Middle frontal gyrus (tissue), 1 donor: ENCODE results near the gene WDFY4.

Experiments used
- DNase-seq: peaks from one replicate; pipeline ENCODE4 v3.0.0-alpha.2; 2015; ENCODE audit warnings: low spot score; ENCODE audit errors: extremely low spot score

Gene WDFY4

DNA sequence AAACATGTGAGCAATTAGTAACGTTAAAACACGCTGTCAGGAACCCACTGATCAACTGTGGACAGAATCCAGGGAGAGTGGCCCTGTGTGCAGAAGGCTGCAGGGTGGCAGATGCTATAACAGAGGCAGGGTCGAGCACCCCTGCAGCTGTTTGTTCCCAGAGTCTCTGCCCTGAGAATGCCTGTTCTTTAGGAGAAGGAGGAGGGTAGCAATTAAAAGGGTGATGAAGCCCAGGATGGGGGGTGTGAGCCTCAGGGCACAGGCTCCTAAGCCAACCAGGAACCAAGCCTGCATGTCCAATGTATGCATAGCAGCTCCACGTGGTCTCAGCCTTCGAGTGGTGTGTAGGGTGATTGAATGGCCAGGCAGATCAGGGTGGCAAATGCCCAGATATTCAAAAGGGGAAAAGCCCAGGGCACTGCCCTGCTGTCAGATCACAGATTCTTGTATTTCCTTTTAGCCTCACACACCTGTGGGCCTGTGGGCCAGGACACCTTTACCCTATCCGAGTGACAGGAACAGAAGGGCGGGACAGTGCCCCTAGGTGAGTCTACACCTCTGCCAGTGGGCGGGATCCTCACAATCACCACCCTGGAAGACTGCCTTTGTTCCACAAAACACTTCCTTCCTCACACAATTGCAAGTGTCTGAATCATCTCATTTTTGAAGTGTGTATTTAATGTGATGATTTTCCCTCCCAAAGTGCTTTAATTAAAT lies 7.3 kb downstream of the WDFY4 start:
- DNase-seq, result no peak

DNA sequence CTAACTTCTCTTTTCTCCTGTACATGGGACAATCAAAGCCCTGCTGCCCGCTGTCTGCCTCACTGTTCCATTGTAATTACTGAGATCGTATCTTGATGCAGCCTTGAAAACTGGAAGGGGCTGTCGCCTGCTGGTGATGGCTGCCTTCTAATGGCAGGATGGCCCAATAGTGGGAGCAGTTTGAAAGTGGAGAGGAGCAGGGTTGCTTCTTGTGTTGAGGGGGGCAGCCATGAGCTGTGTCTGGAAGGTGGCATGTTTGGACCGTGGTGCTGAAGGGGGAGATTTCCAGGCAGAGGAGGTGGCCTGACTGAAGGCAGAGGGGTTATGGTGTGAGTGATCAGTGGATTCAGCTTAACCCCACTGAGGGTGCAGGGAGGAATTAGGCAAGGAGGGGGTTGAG lies 8.1 kb downstream of the WDFY4 start:
- no peak for DNase-seq

DNA sequence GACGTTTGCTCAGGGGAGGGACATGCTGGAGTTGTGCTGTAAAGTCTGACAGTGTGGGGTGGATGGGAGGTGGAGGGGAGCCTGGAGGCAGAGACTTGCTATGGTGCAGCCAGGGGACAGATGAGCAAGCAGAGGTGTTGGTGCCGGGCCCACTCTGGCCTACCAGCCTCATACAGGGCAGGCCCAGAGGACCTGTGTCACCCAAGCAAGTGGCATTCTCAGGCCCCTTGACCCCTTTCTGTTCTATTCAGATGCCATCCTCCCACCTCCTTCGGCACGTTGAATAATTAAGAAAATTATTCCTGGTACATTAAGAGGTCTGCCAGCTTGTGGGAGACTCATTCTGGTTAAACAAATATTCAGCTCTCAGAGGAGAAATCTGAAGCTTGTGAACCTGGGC lies 8.5 kb downstream of the WDFY4 start:
- no peak for DNase-seq

DNA sequence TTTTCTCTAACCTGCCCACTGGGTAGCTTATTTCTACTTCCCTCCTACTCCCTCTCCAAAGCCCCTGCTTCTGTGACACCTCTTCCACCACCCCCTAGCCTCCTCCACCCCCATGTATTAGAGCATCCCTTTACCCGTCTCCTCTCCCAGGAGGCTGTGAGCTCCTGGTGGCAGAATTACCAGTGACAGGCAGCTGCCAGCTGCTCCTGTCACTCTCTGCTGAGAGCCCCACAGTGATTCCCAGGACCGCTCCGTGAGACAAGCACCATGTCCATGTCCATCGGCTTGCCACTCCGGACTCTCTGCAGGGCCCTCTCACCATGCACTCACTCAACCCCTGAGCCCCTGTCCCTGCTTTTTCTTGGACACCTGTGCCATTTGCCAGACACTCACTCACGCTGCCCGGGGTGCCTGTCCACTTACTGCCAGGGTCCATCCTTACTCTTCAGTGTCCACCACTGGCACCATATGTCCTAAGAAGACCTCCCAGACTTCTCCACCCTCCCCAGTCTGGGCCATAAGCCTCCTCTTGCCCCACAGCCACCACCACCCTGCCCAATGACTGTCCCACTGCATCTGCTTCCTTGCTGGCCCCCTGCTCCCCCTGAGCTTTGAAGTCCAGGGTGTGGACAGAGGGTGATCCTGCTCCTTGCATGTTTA lies 9.8 kb downstream of the WDFY4 start:
- no peak for DNase-seq

DNA sequence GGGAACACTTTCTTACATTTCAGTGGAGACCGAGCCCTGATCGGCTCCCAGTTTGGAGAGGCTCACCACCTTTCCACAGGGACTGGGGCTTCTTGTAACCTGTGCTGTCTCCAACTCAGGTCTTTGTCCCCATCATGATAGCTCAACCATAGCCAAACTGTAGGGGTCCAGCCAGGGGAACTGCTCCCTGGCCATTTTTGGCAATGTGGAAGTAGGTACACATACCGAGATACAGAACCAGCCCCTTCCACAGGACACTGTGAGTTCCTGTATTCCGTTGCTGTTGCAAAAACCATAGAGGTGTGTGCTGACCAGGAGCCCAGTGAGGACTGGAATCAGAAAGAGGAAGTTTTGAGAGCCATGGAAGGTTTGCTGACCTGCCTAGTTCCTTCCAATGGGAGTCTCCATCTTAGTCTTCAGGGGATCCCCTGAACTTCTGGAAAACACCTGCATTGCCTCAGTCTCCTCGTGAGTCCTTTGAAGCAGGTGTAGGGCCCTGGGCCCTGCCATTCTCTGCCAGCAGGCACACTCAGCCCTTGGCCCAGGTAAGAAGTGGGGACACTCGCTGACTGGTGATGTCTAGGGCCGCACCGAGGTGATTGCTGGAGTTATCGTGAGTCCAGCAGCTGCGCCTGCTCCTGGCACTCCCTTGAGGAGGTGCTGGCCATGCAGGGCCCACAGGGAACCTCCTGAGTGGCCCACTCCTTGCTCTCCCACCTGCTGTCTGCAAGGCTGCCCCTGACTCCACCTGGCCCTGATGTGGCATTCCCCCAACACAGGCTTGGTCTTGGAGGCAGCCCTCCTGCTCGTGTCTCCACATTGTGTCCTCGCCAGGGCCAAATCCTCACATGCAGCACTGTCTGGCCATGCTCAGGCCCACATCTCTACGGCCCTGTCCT lies 11.2 kb downstream of the WDFY4 start:
- no peak for DNase-seq

DNA sequence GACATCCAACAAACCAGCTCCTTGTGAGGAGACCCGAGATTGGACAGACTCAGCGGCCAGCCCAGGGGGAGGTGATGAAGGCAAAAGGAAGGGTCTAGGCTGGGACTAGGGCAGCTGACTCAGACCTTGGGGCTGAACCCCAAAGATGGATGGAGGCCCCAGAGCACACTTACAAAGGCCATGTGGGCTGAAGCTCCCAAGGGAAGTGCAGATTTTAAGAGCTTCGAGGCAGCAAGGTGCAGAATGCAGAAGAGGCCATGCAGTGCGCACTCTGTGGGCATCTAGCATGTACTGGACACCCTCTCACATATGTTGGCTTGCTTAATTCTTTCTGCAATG lies 11.8 kb downstream of the WDFY4 start:
- DNase-seq, result no peak

DNA sequence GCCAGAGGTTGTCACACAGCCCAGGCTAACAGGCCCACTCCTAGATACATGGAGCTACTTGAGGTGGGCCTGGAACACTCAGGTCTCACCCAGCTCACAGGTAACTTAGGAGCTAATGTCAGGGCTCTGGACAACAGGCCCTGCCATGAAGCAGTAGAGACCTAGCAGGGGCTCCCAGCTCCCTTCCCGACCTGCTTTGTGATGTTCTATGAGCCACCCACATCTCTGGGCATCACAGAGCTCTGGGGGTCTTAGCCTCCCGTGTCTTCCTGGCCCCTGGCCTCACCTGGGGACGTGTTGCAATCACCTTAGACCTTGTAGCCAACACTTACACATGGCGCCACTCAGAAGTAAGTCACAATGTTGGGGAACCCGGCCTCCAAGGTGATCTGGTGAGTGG lies 12.4 kb downstream of the WDFY4 start:
- no peak for DNase-seq

DNA sequence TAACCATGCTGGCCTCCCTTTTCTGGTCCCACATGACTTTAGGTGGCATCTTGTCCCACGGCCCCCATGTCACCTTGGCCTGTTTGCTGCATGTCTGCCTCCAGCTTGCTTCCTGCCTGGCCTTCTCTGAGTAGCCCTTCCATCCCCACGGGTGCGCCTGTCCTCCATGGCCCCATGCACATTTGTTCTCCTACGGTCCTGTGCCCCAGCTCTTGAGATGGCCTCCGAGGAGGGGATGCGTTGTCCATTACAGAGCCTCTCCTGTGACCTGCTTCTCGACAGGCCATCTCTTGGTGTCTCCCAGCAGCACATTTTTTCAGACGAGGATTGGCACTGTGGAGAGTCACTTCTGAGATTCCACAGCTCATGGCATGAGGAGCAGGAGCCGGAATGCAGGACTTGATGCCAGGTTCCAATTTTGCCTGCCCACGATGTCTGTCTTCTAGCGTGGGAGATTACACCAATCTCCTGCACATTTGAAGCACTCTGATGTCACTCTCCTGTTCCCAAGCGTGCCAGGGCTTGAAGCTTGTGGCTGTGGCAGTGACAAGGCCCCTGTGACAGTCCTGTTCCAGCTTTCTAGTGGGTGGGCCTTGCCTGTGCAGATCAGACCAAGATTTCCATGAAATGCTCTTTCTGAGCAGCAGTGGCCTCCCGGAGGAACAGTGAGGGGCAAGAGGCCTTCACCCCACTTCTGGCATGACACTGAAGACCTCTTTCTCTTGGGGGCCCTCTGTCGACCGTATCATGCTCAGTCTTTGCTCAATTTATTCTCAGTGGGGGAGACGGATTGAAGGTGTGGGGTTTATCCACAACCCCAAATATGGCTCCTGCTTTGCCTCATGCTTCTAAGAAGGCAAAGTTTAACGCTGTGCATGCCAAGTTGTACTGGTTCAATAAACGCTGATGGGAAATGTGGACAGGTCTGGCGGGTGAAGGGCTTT lies 13.4 kb downstream of the WDFY4 start:
- peak; percentile 39 for DNase-seq

DNA sequence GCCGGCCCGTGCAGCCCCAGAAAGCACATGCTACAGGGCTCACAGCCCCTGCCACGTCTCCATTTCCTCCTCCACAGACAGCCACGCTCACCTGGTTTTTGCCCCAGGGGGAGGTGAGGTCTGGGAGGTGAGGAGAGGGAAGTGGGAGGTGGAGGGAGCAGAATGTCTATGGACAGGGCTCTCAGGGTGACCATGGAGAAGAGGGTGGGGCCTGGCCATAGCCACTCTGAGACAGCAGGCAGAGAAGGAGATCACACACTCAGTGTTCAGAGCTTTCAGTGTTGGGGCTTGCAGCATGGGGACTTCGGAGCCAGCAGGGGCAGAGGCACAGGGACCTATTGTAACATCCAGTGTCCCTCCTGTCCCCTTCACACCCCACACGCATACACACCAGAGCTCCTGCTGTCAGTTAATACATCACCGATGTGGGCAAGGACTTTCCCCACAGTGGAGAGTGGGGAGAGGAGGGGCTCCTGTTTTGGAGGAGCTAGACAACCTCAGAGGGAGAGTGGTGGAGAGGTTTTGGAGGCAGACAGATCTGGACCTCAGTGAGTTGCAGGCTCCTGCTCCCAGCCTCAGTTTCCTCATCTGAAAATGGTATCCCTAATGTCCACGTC lies 14.4 kb downstream of the WDFY4 start:
- DNase-seq, result no peak

DNA sequence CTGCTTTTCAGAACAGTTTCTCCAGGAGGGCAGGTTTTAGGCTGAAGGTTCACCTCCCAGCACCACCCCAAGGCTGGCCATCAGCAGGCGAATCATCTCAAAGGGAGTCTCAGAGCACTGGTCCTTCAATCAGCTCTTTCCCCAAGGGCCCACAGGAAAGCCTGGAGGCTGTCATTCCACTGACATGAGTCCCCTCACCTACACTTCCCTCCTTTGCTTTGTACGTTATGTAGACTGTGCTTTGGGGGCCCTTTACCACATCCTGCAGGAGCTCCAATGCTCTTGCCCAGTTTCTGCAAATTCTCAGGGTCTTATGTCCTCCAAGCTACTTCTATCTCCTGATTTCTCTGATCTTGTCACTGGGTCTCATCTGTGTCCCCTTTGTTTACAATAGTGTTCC lies 15.4 kb downstream of the WDFY4 start:
- no peak for DNase-seq

DNA sequence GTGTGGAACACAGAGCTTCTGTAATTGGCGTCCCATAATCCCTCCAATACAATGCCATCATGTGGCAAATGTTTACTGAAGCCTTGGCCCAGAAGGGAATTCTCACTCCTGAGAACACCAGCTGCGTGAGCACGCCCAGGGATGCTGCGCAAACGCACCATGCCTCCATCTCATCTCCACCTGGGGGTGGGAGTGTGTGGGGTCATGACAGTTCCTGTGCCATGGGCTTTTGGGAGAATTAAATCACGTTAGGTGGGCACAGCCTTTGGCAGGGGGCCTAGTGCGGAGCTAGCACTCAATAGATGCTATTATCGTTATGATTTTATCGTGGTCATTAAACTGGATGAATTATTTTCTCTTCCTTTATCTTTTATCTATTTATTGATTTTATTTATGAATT lies 15.8 kb downstream of the WDFY4 start:
- no peak for DNase-seq

DNA sequence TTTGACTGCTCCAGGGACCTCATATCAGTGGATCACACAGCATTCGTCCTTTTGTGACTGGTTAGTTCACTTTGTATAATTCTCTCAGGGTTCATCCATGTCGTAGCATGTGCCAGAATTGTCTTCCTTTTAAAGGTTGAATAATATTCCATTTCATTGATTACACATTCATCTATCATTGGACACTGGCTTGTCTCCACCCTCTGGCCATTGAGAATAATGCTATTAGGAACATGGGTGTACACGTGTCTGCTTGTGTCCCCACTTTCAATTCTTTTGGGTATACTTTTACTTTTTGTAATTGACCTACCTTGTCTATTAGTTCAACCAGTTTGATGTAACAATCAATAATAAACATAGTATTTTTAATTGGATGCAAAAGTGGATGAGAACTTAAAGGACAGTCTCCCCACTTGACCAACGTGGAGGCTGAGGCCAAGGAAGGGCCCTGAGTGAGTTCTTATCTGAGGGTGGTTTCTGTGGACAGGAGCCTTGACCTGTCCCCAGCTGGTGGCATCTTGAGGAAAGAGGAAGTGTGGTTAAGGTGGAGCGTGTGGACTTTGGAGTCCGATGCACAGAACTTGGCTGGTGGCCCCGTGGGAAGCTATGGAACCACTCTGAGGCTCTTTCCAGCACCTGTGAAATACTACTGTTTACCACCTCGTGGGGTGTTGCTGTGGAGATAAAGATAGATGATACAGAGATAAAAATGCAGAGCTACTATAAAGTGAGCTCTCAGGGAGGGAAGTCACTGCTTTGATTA lies 16.6 kb downstream of the WDFY4 start:
- DNase-seq, result no peak

DNA sequence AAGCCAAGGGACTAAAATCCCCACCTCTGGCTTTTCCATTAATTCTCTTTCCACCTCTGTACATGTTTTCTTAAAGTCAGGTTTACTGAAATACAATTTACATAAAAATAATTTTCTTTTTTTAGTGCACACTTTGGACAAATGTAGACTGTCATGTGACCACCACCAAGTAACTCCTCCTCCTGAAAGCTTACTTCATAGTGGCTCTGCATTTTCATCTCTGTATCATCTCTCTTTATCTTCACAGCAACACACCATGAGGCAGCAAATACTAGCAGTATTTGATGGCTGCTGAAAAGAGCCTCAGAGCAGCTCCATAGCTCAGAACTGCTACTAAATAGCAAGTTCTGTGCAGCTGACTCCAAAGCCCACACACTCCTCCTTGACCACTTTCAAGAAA lies 17.3 kb downstream of the WDFY4 start:
- DNase-seq, result no peak

DNA sequence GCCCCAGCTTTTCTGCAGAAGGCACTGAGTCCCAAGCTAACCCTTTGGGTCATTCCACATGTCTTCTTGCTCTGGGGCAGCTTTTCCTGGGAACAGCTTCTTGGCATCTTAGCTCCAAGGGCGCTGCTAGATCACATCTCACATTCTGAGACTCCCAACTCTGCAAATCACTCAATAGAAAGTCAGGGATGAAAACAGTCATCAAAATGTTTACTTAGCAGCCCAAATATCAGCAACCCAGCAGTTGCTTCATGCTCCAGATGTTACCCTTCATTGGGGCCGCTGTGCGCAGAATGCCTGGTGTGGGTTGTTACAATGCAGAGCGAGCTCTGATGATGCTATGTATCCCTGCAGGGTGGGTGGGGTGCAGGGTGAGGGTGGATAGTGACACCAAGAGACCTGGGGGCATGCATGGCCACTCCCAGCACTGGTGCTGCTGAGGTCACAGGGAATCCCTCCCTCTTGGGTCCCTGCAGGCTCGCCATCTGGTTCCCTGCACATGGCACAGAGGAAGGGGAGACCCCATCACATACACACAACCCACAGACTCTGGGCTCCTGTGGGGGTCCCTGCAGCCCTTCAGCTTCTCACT lies 19.0 kb downstream of the WDFY4 start:
- no peak for DNase-seq

DNA sequence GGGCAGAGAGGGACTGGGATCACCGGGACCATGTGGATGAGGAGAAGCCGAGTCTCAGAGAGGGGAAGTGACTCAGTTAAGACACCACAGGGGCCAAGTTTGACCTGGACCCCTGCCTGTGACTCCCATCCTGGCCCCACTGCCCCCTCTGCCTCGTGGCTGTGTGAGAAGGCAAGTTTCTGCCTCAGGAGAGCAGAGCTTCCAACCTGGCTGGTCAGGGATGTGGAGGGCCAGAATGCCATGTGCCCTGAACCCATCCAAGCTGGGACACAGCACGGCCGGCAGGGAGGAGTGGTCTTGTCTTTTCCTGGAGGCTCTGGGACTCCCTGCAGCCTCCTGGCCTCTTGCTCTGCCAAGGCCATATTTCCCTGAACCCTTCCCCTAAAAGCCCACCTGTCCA lies 19.5 kb downstream of the WDFY4 start:
- no peak for DNase-seq

DNA sequence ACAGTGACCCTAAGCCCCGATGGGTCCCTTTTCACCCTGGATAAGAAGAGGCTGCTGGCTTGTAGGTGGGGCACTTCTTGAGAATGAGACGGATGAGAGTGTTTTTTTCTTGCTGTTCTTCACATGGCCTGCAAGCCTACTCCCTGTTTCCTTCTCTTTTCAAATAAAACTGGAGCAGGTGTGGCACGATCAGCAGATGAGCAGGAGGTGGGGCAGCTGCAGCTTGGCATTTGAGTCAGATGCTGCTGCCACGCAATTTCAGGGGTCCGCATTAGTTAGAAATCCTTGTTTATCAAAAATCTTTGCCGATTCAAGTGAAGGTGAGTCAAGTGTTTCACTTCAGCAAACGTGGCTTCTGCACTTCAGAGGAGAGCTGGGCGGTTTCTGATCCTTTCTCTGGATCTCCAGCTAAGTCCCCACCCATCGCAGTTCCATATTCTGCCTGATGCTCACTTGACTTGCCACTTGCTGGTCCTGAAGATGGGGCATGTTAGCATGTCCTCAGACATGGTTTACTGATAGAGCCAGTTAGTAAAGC lies 20.8 kb downstream of the WDFY4 start:
- no peak for DNase-seq

DNA sequence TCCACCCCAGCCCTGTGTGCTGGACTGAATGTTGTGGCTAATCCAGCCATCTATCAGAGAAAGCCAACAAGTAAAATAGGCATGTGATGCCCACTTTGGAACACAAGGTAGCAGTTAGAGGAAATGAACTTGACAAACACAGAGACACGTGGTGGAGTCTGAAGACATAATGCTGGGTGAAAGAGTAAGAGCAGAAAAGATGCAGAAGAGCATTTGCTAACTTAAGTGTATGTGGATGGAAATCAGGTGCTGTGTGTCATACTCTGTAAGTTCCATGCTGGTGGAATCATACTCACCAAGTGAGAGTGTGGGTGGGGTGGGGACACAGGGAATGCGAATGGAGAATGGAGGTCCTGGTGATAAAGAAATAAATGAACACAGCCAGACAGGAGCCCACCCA lies 22.8 kb downstream of the WDFY4 start:
- no peak for DNase-seq

DNA sequence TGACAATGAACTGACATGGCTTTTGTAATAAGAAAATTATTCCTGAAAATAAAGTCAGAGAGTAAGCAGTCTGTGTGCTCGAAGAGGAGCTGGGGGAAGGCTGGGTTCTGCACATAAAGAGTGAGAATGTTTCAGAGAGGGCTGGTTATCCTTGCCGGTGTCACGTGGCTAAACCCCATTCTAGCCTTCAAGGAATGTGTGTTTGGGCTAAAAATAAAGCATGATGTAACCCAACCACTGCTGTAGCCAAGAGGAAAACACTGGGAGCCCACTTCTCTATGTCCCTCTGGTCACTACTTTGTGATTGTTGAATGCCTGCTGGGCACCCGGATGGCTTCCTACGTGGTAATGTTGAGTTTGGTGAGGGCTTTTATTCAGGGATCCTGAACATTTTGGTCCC lies 23.5 kb downstream of the WDFY4 start:
- no peak for DNase-seq

DNA sequence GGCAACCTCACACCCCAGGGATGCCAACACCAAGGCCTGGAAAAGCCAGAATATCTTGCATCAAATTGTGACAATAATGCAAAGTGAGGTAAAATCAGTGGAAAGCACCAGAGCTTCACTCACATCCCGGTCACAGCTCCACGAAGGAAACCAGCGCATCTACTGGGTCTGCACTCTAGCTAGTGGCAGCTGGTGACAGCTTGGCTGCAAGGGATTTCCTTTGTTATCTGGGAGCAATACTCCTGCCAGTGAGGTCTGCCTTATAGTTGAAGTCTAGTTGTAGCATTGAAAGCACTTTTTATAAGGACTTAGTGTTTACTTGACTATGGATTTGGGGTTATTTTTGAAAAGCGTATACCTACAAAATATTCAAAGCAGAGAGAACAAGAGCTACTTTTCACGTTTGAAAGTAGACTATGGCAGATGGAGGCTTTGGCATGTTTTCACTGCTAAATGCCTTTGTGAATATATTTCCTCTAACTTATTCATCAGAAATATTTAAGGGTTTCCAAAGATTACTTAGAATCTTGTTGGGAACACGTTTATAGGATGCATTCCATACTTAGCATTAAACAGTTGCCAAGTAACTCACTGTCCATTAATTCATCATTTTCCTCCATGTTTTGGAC lies 26.1 kb downstream of the WDFY4 start:
- DNase-seq, result no peak
